Lower leg skin (tissue), 4 donors: ENCODE results near the gene SKOR1. TPM values are rescaled to one million over a fixed set of nuclear protein-coding genes. Genes with fewer than 3 reads are reported as not detected.

ENCODE experiments used
- DNase-seq, 2 donors: peaks; one replicate each; pipeline ENCODE4 v3.0.0-alpha.2; 2019; ENCODE audit warnings: low spot score in 2 of 2
- H3K4me3 ChIP-seq: fragments of 200-600 bp; sonication (generic); 2 replicates; pipeline ENCODE4 v1.5.1; 2017; ENCODE audit warnings: mild to moderate bottlenecking, low read depth; ENCODE audit not compliant: poor library complexity, severe bottlenecking
- POLR2A ChIP-seq, 2 donors: fragments of 450-650 bp; IDR thresholded peaks; one replicate each; pipeline ENCODE4 v1.6.1; 2016 to 2017; ENCODE audit warnings: antibody characterized with exemption in 2 of 2, mild to moderate bottlenecking in 1 of 2, moderate library complexity in 1 of 2
- WGBS, 2 donors: methylation state at CpG; one replicate each; pipeline ENCODE4 v1.1.5; 2018; 5-methylcytosine and 5-hydroxymethylcytosine counted together
- intact Hi-C: fragments of 100-400 bp; cut with DNase I; formaldehyde crosslinking; loops from one replicate; pipeline ENCODE4 v1.15.0; 2023; ENCODE audit warnings: low total_unique reads
- total RNA-seq, 4 donors: library from RNA; depleted of rRNA; stranded (reverse); fragments of >200 nt; gene quantifications; one replicate each; pipeline ENCODE4 v1.1.0, GENCODE V29; 2016
- TF ChIP-seq, protein P1 (sequence below), 3 donors: fragments of 450-650 bp; IDR thresholded peaks; one replicate each; pipeline ENCODE4 v1.5.1; 2016; ENCODE audit warnings: antibody characterized with exemption in 3 of 3, mild to moderate bottlenecking in 3 of 3, moderate library complexity in 2 of 3

The SKOR1 gene
- total RNA-seq, 4 donors from 2014 or later, result 1.2 to 2.2 (median 1.5) TPM; not detected in 1

DNA sequence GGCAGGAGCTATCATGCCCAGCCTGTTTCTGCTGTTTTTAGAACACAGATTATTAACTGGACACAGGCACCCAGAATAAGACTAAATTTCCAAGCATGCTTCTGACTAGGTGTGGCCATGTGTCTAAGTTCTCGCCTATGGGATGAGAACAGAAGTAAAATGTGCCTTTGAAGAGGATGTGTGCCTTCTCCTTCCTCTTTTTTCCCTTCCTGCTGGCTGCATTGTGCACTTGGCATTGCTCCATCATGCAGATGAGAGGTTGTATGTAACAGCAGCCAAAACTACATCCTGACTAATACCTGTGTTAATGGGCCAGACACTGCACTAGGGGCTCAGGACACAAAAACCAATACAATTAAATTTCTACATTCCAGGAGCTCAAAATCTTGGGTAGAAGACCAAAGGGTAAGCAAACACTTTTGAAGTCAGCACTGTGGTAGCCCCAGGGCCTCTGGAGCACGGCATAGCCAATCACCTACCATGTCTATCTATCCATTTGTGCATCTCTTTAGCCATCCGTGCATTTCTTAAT lies 55.4 kb downstream of the SKOR1 start:
- WGBS, 2 donors, result 45 to 61% methylated on average over 3 of the region's 3 CpGs
- DNase-seq, result peak; percentile 37 to 50
- TF ChIP-seq, protein P1, sequence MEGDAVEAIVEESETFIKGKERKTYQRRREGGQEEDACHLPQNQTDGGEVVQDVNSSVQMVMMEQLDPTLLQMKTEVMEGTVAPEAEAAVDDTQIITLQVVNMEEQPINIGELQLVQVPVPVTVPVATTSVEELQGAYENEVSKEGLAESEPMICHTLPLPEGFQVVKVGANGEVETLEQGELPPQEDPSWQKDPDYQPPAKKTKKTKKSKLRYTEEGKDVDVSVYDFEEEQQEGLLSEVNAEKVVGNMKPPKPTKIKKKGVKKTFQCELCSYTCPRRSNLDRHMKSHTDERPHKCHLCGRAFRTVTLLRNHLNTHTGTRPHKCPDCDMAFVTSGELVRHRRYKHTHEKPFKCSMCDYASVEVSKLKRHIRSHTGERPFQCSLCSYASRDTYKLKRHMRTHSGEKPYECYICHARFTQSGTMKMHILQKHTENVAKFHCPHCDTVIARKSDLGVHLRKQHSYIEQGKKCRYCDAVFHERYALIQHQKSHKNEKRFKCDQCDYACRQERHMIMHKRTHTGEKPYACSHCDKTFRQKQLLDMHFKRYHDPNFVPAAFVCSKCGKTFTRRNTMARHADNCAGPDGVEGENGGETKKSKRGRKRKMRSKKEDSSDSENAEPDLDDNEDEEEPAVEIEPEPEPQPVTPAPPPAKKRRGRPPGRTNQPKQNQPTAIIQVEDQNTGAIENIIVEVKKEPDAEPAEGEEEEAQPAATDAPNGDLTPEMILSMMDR (IDR thresholded peaks at IDR 0.05), result no peak
- TF ChIP-seq POLR2A (IDR thresholded peaks at IDR 0.05), result no peak
- intact Hi-C loops, result no loop called here
- H3K4me3 ChIP-seq, result no peak overlapping the region

DNA sequence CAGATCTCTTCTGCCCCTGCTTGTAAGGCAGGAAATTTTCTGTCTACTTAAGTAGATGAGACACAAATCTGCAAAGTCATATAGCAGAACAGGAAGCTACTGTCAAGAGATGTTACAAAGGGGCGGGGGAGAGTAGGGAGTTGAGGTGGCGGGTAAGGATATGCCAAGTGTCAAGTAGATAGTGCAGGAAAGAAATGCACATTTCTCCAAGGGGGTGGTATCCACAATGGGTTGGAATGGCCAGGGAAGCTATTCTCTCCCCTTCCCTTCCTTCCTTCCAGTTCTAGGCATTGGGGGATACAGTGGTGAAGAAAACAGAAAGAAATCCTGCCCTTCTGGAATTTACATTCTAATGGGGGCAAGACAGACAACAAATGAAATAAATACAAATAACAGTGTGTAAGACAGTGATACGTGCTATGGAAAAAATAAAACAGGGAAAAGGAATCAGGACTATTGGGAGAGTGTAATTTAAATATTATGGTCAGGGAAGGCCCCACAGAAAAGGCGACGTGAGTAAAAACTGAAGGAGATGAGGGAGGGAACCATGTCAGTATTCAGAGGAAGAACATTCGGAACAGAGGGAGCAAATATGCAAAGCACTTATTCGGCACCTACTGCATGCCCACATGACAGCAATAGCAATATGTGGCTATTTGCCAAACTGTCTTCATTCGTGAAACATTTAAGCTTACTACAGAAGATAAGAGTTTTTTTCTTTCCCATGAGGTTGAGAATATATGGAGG lies 57.4 kb downstream of the SKOR1 start:
- DNase-seq, result peak in 1 of 2 donors; percentile 82
- intact Hi-C loops, result no loop called here
- H3K4me3 ChIP-seq, result no peak overlapping the region
- WGBS, 2 donors, result 63 to 75% methylated on average over 8 of the region's 8 CpGs
- no peak for TF ChIP-seq POLR2A (IDR thresholded peaks at IDR 0.05)
- TF ChIP-seq, protein P1 (IDR thresholded peaks at IDR 0.05), result no peak

DNA sequence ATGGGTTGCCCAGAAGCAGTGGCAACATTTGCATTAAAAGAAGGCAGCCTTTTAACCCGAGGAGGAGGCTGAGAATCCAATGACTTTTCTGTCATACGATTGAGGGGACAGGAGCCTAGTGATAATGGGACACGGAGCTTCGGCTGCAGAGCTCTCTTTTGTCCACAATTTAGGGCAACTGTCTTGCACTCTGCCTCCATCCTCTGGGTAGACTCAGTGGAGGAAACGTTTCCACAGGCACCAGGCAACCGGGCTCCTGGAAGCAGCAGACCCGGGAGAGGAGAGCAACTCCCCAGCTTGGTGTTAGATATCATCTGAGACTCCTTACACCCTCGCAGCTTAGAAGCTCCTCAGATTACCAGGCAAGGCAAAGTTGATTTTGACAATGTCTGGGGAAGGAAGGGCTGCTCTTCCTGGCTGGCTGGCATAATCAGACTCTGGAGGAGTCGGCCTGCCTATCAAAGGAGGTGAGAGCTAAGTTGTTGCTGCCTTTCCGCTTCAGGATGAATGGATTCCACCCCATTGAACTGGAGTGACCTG lies 58.0 kb downstream of the SKOR1 start:
- TF ChIP-seq, protein P1 (IDR thresholded peaks at IDR 0.05), result no peak
- TF ChIP-seq POLR2A (IDR thresholded peaks at IDR 0.05), result no peak
- intact Hi-C loops, result no loop called here
- H3K4me3 ChIP-seq, result no peak overlapping the region
- DNase-seq, result peak in 1 of 2 donors; percentile 61
- 59 to 69% methylated on average over 10 of the region's 10 CpGs for WGBS, 2 donors

DNA sequence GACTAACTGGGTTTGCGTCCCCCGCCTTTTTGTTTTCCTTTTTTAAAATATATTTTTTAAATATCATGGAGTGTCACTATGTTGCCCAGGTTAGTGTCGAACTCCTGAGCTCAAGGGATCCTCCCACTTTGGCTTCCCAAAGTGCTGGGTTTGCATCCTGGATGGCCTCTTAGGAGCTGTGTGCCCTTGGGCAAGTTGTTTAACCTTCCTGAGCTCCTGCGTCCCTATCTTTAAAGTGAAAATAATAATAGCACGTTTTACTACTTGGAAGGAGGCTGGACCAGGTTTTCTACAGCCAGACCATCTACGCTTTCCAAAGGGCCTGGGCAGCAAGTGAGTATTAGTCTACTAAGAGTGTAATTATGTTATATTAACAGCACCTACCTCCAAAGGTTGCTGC lies 58.7 kb downstream of the SKOR1 start:
- no peak overlapping the region for H3K4me3 ChIP-seq
- TF ChIP-seq, protein P1 (IDR thresholded peaks at IDR 0.05), result no peak
- TF ChIP-seq POLR2A (IDR thresholded peaks at IDR 0.05), result no peak
- DNase-seq, result peak in 1 of 2 donors; percentile 40
- 66 to 69% methylated on average over 6 of the region's 6 CpGs for WGBS, 2 donors
- intact Hi-C loops, result no loop called here

Other genes with a start within 250 kb of the SKOR1 start
- not detected for gene RNU6-1, start 14.5 kb downstream of the SKOR1 start, total RNA-seq
- 10 to 100 TPM; 32.6 to 59.5 (median 55.9) TPM for gene PIAS1, start 228.8 kb downstream of the SKOR1 start, total RNA-seq